ENCODE measurements around the gene LRRK2. TPM values are rescaled to one million over a fixed set of nuclear protein-coding genes. Genes with fewer than 3 reads are reported as not detected.

LRRK2 gene
- total RNA-seq, 1 donor from 2014 or later, result 2.1 TPM

- Mint-ChIP-seq H3K4me3 (no peak overlapping the region), H3K27ac (ENCODE audit: unreplicated experiment) (no peak overlapping the region), H3K4me1 (no peaks in the 10 kb centered on the region), H3K36me3 (ENCODE audit: low read depth) (peaks cover 2% of the 10 kb centered on the region), H3K27me3 (ENCODE audit: low read depth) (no peaks in the 10 kb centered on the region), H3K9me3 (no peaks in the 10 kb centered on the region)
- TF ChIP-seq CTCF (conservative IDR thresholded peaks at IDR 0.05), result no peak
- DNase-seq (ENCODE audit: low read depth, low spot score), result no peak
These were observed 37.9 kb downstream of the LRRK2 start for GRCh38 chr12:40262657-40263056.

DNA sequence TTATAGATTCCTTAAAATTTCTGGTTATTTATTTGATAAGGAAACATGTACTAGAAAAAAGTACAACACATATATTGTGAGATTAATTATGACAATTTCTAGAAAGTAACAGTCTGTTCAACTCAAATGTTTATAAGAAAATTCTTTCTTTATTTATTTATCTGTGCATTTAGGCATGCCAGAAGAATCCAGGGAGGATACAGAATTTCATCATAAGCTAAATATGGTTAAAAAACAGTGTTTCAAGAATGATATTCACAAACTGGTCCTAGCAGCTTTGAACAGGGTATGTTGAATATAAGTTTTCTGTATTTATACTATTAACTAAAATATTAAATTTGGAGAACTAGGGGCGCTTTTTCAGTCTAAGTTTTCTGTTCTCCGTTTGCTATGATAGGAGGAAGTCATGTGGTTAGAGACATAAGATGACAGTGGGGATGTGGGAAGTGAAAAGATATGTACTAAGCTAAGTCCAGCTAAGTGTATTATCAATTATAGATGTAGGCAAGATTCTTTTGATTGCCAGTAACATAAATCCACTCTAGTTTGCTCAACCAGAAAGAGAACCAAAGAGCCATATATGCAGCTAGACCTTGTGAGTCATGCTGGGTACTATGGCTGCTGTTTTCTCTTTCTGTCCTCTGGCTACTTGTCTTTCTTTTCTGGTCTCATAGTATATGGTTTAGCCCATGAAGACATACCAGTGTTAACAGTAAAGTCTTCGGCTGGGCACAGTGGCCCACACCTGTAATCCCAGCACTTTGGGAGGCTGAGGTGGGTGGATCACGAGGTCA is 39.0 kb downstream of the LRRK2 start:
- Mint-ChIP-seq H3K9me3 (no peaks in the 10 kb centered on the region), H3K4me3 (no peak overlapping the region), H3K27ac (ENCODE audit: unreplicated experiment) (no peak overlapping the region), H3K4me1 (no peaks in the 10 kb centered on the region), H3K27me3 (ENCODE audit: low read depth) (no peaks in the 10 kb centered on the region), H3K36me3 (ENCODE audit: low read depth) (peaks cover 2% of the 10 kb centered on the region)
- TF ChIP-seq CTCF (conservative IDR thresholded peaks at IDR 0.05), result no peak
- DNase-seq (ENCODE audit: low read depth, low spot score), result no peak

- H3K27ac Mint-ChIP-seq (ENCODE audit: unreplicated experiment), result no peak overlapping the region
- H3K4me1 Mint-ChIP-seq, result no peaks in the 10 kb centered on the region
- no peaks in the 10 kb centered on the region for H3K9me3 Mint-ChIP-seq
- no peak overlapping the region for H3K4me3 Mint-ChIP-seq
- H3K36me3 Mint-ChIP-seq (ENCODE audit: low read depth), result no peaks in the 10 kb centered on the region
- no peaks in the 10 kb centered on the region for H3K27me3 Mint-ChIP-seq (ENCODE audit: low read depth)
- TF ChIP-seq CTCF (conservative IDR thresholded peaks at IDR 0.05), result no peak
- DNase-seq (ENCODE audit: low read depth, low spot score), result no peak
These were observed 47.3 kb downstream of the LRRK2 start for GRCh38 chr12:40271981-40272664.

- TF ChIP-seq CTCF (conservative IDR thresholded peaks at IDR 0.05), result no peak
- DNase-seq (ENCODE audit: low read depth, low spot score), result no peak
- Mint-ChIP-seq H3K27me3 (ENCODE audit: low read depth) (no peaks in the 10 kb centered on the region), H3K9me3 (peaks cover 2% of the 10 kb centered on the region), H3K36me3 (ENCODE audit: low read depth) (no peaks in the 10 kb centered on the region), H3K4me3 (no peak overlapping the region), H3K4me1 (no peaks in the 10 kb centered on the region), H3K27ac (ENCODE audit: unreplicated experiment) (no peak overlapping the region)
These were observed 57.1 kb downstream of the LRRK2 start for GRCh38 chr12:40281791-40282364.

- H3K27ac Mint-ChIP-seq (ENCODE audit: unreplicated experiment), result no peak overlapping the region
- H3K36me3 Mint-ChIP-seq (ENCODE audit: low read depth), result no peaks in the 10 kb centered on the region
- peaks cover 7% of the 10 kb centered on the region for H3K4me1 Mint-ChIP-seq
- TF ChIP-seq CTCF (conservative IDR thresholded peaks at IDR 0.05), result no peak
- no peaks in the 10 kb centered on the region for H3K27me3 Mint-ChIP-seq (ENCODE audit: low read depth)
- H3K4me3 Mint-ChIP-seq, result no peak overlapping the region
- DNase-seq (ENCODE audit: low read depth, low spot score), result no peak
- H3K9me3 Mint-ChIP-seq, result peaks cover 5% of the 10 kb centered on the region
These were observed 61.8 kb downstream of the LRRK2 start for GRCh38 chr12:40286583-40286982.

All from neural crest cell (in vitro differentiated cells).